ENCODE results near the gene R3HDM4.

DNA sequence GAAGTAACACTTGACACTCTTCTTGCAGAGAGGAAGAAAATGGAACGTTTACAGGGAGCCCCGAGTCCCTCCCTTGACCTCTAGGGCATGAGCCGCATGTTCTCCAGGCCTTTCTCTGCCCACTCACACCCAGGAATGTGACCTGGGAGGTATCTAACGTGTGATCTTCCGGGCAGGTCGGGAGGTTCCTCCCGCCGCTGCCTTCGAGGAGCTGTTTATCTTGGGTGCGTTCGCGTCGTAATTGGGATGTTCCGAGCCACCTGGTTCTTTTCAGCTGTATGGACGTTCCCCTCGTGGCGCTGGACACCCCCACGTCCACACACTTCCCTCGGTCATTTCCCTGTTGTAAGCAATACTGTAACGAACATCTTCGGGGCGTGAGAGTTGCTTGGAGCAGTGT is 26.4 kb upstream of the R3HDM4 start:
- TF ChIP-seq, protein P1, sequence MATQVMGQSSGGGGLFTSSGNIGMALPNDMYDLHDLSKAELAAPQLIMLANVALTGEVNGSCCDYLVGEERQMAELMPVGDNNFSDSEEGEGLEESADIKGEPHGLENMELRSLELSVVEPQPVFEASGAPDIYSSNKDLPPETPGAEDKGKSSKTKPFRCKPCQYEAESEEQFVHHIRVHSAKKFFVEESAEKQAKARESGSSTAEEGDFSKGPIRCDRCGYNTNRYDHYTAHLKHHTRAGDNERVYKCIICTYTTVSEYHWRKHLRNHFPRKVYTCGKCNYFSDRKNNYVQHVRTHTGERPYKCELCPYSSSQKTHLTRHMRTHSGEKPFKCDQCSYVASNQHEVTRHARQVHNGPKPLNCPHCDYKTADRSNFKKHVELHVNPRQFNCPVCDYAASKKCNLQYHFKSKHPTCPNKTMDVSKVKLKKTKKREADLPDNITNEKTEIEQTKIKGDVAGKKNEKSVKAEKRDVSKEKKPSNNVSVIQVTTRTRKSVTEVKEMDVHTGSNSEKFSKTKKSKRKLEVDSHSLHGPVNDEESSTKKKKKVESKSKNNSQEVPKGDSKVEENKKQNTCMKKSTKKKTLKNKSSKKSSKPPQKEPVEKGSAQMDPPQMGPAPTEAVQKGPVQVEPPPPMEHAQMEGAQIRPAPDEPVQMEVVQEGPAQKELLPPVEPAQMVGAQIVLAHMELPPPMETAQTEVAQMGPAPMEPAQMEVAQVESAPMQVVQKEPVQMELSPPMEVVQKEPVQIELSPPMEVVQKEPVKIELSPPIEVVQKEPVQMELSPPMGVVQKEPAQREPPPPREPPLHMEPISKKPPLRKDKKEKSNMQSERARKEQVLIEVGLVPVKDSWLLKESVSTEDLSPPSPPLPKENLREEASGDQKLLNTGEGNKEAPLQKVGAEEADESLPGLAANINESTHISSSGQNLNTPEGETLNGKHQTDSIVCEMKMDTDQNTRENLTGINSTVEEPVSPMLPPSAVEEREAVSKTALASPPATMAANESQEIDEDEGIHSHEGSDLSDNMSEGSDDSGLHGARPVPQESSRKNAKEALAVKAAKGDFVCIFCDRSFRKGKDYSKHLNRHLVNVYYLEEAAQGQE (IDR thresholded peaks at IDR 0.05; ENCODE audit: low read depth, low read length), result no peak
- TF ChIP-seq MXI1 (IDR thresholded peaks at IDR 0.05; ENCODE audit: low read depth, low read length) (no peak), FOXK2 (IDR thresholded peaks at IDR 0.05) (no peak), RBBP5 (conservative IDR thresholded peaks at IDR 0.05) (no peak), ZNF24 (IDR thresholded peaks at IDR 0.05) (no peak), IRF4 (IDR thresholded peaks at IDR 0.05; ENCODE audit: low read depth, low read length) (no peak), POLR2AphosphoS5 (IDR thresholded peaks at IDR 0.05; ENCODE audit: low read length) (no peak), BACH1 (IDR thresholded peaks at IDR 0.05; ENCODE audit: borderline replicate concordance) (no peak)
- TF ChIP-seq, protein P2, sequence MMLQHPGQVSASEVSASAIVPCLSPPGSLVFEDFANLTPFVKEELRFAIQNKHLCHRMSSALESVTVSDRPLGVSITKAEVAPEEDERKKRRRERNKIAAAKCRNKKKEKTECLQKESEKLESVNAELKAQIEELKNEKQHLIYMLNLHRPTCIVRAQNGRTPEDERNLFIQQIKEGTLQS (IDR thresholded peaks at IDR 0.05; ENCODE audit: borderline replicate concordance, extremely low read depth, low read depth, low read length), result no peak
- TF ChIP-seq, protein P3, sequence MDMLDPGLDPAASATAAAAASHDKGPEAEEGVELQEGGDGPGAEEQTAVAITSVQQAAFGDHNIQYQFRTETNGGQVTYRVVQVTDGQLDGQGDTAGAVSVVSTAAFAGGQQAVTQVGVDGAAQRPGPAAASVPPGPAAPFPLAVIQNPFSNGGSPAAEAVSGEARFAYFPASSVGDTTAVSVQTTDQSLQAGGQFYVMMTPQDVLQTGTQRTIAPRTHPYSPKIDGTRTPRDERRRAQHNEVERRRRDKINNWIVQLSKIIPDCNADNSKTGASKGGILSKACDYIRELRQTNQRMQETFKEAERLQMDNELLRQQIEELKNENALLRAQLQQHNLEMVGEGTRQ (IDR thresholded peaks at IDR 0.05; ENCODE audit: borderline replicate concordance, low read depth, low read length), result no peak

Measured in GM12878 (cell line).